GM18868 (cell line): Measurements from ENCODE around the gene CCDC34.

Source experiments
- ATAC-seq: cut with Tn5 transposase; IDR thresholded peaks from one replicate; pipeline ENCODE4 v1.9.1; 2021; ENCODE audit warnings: mild to moderate bottlenecking, moderate library complexity; ENCODE audit not compliant: unreplicated experiment

CCDC34 gene

DNA sequence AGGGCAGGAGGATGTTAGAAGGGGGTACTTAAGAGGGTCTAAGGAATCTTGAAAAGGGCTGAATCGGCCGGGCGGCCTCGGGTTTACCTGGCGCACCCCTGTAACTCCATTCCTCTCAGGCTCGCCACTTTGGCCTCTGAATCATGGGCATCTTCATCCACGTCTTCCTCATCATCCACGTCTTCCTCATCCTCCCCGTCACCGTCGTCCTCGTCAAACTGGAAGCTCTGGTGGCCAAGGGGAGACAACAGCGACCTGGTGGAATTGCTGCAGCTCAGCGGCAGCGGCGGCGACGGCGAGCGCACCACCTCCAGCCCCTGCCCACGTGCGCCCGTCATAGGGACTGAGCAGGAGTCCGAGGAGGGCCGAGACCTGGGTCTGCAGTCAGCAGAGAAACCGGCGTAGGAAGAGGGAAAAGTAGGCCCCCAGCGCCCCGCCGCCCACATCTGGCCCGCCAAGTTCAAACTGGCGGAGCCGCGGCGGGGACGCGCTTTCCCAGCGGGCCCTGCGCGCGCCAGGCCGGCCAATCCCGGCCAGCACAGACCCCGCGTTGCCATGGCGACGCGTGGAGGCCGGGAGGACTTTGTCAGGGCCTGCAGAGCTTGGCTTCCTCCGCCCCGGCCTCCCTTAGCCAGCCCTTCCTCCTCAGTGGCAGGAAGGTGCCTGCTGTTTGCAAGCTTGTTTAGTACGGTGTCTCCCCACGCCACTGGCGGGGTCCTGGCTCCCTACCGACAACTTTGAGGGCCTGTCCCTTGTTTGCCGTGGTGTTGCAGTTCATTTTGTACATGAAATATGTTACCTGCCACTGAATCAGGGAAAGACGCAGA lies at the start of gene CCDC34:
Gene CCDC34, minus strand, starts transcription at position 467 of the 827 bp plus-strand sequence. Its CDS starts 21 bp downstream, at position 446.
- peak; percentile 99 for ATAC-seq

DNA sequence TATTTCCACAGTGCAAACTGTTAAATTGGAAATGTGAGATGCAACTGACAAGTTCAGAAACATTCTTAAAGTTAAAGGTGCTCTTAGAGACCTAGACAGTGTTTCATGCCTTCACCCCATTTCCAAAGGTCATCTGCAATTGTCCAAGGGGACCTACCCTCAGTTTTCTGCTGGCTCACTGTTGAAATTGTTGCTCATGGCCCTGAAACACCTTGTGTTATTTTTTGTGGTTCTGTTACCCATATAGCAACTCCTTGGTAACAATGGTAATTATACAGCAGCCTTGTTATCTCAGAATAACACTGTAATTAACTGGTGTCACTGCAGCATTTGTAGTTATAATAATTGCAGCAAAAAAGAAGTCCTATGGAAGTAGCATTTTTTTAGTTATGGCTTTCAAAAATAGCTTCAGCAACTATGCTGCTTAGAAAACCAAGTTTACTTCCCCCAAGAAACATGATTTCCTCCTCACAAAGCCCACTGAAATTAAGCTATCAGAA lies 49.2 kb upstream of the CCDC34 start:
- ATAC-seq: no peak

DNA sequence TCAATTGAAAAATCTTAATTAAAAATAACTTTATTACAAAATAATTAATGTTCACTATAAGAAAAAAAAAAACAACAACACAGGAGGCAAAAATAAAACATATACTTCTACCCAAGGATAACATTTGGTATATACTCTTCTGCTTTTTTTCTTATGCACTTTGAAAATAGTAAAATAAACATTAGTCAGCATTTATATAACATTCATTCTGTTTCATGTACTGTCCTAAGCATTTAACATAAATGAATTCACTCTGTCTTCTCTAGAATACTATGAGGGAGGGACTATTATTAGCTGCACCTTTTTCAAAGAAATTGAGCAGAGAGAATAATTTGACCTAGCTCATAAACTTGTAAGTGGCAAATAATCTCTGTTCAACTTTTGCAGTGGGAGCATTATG lies 48.3 kb upstream of the CCDC34 start:
- ATAC-seq: no peak

GRCh38 chr11:27410272-27410671 lies 47.3 kb upstream of the CCDC34 start:
- no peak for ATAC-seq

GRCh38 chr11:27409742-27410141 lies 46.7 kb upstream of the CCDC34 start:
- ATAC-seq: no peak

GRCh38 chr11:27409049-27409448 lies 46.0 kb upstream of the CCDC34 start:
- ATAC-seq: no peak

GRCh38 chr11:27408246-27408800 lies 45.3 kb upstream of the CCDC34 start:
- no peak for ATAC-seq

DNA sequence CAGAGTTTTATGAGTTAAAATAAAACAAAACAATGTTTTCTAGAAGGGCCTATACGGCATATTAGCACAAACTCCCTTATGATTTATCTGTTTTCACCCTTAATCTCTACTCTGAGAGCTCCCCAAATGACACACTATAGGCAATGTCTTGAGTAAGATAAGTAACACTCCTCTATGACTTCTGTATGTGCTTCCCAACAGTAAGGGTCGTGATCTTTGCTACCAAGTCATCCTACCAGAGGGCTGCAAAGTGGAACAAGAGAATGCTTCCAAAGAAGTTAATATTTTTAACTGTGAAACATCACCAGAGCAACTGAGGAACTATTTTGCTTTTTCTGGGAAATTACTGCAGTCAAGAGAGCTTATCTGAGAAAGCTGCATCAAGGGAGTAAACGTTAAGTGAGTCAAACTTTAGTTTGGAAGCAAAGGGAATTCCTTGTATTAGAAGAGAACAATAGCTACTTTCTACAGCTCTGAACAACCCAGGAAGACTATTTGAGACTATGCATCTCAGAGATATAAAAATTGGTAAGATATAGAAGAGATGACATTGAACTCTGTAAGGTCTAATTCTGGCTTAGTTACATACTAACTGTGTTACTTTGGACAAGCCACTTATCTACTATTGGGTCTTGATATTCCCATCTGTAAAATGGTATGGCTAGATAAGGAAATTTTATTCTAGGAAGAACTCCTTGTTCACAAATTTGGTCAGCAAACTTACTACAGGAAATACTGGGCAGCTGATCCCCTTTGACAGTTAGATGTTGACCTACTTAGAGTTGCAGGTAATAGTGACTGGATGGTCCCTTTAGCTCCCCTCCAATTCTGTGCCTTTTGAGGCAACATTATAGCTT lies 43.7 kb upstream of the CCDC34 start:
- ATAC-seq: no peak

DNA sequence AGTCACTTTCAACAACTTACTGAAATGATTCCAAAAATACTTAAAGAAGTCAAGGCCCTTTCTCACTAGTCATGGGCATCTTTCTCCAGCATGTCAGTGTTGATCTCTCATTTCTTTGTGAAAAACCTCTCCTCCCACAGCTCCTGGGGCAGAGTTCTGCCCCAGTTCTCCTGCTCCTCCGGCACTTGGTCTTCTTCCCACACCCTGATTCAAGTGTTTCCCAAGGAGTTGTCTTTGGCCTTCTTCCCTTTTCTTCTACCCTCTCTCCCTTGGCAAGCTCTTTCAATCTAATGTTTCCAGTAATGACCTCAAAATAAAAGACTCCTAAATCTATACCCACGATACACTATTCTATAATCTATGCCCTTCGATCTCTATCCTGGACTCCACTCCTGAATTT lies 42.1 kb upstream of the CCDC34 start:
- no peak for ATAC-seq

DNA sequence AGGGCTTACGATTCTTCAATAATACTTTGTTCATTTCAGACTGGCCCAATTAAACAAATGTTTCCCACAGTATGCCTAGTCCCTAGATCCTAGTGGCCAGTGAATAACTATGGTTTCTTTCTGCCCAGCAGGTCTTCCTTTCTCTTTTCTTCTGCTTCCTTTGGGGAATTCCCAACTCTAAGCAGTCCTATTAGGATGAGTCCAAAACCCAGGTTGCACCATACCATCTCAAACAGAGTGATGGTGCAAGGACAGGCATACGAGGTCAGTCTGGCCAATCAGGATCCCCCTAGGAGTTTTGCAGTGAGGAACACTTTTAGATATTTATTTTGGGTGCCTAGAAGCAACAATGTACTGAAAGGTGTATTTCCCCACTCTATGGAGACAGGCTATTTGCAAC lies 41.4 kb upstream of the CCDC34 start:
- no peak for ATAC-seq

- no peak for ATAC-seq
Measured at GRCh38 chr11:27403195-27403594, 40.2 kb upstream of the CCDC34 start.

GRCh38 chr11:27402450-27402849 lies 39.4 kb upstream of the CCDC34 start:
- no peak for ATAC-seq

GRCh38 chr11:27401833-27402316 lies 38.9 kb upstream of the CCDC34 start:
- ATAC-seq: no peak

DNA sequence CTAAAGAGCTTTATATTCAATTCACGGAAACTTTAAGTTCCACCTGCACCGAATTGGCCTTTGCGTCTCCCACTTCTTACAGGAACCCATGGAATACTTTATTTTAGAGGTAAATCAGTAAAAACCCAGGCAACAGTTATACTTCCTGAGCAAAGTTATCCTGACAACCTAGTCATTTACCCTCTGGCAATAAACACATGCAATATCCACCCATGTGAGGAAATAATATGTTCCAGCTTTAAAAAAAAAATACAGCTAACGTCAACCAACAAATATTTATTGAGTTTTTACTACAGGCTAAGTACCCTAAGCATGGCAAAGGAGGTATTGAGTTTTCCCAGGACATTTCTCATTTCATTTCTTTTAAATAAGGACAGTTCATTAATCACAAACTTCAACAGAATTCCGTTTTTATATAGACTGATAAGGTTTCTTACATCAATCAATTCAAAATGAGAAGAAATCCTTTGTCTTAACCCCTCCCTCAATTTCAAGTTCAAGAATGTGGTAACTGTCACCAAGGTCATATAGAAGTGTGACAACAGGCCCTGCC lies 38.3 kb upstream of the CCDC34 start:
- no peak for ATAC-seq

DNA sequence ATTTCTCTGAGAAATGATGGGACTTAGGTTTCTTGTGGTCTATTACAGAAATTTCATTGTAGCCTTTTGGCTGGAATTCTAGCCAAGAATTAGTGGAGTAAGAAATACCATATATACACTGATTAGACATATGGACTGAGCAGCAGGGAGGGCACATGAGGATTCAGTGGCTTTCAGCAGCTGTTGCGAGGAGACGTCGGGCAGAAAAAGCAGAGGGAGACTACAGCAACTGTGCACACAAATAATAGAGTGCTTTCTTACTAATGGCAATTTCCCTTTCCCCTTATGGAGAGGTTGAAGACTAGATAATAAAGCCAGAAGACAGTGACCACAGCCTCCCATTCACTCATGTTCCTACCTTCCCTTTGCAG lies 35.4 kb upstream of the CCDC34 start:
- ATAC-seq: no peak

DNA sequence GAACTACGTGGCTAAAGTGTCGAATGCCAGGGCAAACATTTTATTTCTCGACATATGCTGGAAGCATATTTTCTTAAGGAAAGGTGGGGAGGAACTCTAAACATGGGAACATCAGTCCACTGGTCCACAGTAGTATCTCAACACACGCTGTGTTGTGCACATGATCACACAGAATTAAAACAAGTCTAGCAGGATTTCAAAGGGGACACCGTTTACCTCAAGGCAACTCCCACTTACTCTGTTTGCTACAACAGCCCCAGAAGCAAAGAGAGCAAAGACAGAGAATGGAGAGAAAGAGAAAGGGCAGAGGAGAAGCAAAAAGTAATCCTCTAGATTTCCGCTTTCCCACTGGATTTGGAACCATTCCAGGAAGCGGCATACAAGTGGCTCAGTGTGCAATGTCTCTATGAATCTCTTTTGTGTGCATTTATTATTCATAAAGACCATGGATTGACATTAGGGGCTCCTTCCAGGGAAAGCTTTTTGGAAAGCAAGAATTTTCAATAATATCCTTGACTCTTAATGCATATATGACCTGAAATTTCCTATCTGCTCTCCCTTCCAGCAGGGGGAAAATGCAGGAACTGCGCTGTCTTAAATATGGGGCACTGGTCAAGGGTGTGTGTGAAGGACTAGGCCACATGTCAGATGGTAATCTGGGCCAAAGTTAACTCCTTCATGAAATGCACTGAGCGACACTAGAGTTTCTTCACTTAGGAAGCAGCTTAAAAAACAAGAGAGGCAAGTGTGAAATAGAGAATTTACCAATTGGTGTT lies 34.8 kb upstream of the CCDC34 start:
- no peak for ATAC-seq

DNA sequence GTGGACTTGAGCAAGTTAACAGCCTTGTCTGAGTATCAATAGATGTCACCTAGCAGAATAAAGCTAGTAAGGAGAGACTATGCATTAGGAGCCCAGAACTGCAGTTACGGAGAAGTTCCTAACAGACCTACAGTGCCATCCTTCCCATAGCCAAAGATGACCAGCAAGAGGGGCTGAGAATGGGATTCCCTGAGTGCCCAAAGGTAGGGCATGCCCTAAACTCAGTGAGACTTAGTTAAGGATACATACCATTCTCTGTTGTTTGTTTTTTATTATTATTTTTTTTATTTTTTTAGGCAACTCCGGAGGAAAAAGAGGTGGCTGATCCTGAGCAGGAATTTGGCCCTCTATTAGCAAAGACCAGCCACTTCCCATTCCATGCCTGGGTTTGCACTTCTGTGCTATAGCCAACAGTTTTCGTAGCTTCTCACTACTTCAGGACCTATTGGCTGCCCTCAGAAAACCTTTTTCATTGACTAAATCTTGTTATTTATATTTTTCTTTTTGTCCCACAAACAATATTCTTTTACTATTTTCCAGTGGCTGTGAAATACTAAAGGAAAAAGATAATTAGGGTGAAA lies 33.3 kb upstream of the CCDC34 start:
- no peak for ATAC-seq

GRCh38 chr11:27395556-27396258 lies 32.7 kb upstream of the CCDC34 start:
- no peak for ATAC-seq

- no peak for ATAC-seq
Measured at GRCh38 chr11:27394781-27395228, 31.8 kb upstream of the CCDC34 start.
